ENCODE data around the gene CUL4A.

DNA sequence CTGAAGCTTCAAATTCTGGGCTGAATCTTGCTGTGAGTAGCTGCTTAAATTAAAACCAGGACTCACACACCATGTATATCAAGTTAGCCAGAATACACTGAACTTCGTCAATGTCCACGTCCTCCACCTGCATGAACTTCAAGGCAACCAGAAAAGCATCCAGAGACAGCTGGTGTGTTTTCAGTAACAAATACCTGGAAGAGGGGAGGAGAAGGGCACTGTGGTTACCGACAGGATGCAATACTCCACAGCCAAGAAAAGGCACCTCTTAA is 30.6 kb upstream of the CUL4A start:
- TF ChIP-seq, protein P1, sequence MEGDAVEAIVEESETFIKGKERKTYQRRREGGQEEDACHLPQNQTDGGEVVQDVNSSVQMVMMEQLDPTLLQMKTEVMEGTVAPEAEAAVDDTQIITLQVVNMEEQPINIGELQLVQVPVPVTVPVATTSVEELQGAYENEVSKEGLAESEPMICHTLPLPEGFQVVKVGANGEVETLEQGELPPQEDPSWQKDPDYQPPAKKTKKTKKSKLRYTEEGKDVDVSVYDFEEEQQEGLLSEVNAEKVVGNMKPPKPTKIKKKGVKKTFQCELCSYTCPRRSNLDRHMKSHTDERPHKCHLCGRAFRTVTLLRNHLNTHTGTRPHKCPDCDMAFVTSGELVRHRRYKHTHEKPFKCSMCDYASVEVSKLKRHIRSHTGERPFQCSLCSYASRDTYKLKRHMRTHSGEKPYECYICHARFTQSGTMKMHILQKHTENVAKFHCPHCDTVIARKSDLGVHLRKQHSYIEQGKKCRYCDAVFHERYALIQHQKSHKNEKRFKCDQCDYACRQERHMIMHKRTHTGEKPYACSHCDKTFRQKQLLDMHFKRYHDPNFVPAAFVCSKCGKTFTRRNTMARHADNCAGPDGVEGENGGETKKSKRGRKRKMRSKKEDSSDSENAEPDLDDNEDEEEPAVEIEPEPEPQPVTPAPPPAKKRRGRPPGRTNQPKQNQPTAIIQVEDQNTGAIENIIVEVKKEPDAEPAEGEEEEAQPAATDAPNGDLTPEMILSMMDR (conservative IDR thresholded peaks at IDR 0.05 in 1 of 2, IDR thresholded peaks at IDR 0.05 in 1 of 2; ENCODE audit: low read depth in 1 of 2, low read length in 2 of 2), result no peak
- no peak for TF ChIP-seq EZH2 (IDR thresholded peaks at IDR 0.05; ENCODE audit: low read length, missing control alignments)

All from fibroblast of lung (primary cell).